NCI-H2171 treated with DMSO at 0.1 percent for 48 hours (cell line): ENCODE measurements around the gene ASTN1.

Experiments
- DNase-seq: peaks from one replicate; lab custom pipeline; 2025; lab: John Stamatoyannopoulos, UW

ASTN1 gene

DNA sequence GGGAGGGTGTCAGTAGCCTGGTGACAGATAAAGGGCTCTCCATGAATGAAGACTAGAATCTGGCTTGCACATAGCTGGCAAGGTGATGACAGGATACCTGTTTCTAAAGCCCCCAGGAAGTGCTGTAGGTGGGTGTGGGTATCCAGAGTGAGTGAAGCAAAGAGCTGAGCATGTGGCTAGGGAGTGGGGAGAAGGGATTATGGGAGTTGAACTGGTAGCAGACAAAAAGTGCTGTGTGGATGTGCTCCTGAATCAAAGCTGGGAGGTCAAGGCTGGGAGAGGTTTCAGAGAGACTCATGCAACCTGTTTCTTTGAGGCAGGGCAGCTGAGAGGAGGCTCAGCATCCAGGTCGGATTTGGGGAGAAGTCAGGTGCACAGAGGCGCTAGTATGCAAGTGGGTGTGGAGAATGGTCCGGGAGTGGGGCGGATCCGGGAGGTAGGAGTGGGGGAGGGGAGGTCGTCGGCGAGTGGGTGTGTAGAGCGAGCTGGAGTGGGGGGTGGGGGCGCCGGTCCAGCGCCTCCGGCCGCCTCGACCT is 600 bp downstream of the ASTN1 start:
- no peak for DNase-seq

DNA sequence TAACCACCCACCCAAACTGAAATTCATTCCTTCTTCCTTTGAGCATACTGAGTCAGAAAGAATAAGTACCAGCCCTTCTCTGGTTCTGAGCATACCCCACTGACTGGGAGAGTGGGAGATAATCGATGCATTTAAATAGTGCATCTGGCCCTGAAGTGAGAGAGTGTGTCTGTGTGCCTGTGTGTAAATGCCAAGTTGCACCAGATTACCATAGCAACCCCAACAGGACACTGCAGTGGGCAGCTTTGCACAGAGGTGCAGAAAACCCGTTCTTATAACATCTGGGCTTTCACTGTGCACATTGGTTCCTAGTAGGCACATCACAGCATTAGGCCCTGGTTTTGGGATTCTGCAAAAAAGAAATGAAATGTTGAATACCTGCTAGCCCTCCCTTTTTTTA is 2.3 kb downstream of the ASTN1 start:
- no peak for DNase-seq

DNA sequence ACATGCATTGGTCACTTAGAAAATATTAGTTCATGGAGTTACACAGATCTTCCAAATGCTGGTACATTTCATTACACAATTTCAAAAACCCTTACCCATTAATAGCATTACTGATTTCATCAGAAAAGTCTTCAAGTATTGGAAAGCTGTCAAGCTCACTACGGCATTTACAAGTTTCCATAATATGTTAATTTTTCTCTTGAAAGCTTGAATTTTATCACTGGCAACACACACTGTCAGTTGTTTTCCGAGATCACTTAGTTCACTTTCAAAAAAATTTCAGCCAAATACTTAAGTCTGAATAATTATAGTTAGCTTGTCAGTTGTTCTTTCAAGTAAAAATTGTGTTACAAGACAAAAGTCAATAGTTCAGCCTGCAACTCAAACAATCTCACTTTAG is 18.0 kb downstream of the ASTN1 start:
- no peak for DNase-seq

DNA sequence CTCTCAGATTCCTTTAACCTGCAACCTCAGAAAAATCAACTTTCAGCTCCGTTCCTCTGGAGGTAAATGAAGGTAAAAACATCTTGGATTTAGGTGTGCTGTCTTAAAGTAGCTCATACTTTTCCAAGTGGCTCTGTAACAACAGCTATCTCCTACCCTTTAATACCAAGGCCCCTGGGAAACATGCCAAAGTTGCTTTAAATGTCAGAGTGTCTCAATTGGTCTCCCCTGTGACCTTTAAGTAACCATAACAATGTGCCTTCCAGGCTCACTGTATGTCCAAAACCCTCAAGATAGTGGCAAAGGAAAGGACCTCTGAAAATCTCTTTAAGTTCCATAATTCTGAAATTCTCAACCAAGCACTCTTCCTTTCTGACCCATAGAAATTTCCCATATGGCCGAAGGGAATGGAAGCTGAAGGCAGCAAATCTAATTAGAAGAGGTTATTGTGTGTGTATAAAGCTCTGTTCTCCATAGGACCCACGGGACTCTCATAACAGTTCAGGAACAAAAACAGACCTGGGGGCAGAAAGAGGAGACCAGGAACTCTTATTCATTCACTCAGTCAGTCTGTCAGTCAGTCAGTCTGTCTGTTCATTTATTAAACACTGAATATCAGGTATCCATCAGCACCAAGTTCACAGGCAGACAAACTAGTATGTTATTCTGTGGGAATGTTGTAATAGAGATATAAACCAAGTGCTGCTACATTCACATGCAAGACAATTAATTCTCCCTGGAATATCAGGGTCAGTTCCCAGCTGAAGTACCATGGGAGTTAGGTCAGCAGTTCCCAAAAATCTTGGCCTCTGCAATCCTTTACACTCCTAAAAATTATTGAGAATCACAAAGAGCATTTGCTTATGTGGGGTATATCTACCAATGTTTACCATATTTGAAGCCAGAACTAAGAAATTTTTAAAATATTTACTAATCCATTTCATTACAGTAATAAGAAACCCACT is 19.1 kb downstream of the ASTN1 start:
- no peak for DNase-seq

DNA sequence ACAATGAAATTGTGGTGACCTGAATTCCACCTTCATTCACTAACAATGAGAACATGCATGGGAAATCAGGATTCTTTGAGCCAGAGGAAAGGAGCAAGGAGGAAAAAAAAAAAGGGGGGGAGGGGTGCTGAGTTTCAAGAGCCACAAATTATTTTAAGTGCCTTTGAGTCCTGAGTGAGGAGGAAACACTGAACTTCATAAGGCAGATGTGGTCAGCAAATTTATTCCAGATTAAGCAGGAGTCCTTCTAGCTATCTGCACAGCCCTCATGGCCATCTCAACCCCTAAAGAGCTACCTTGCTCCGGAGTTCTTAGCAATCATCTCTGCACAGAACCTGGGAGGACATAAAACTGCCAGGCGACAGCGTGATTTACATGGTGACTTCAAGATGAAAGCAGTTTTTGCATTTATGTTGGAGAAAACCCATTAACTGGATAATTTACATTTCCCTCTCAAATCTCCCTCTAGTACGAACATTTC is 21.7 kb downstream of the ASTN1 start:
- no peak for DNase-seq

DNA sequence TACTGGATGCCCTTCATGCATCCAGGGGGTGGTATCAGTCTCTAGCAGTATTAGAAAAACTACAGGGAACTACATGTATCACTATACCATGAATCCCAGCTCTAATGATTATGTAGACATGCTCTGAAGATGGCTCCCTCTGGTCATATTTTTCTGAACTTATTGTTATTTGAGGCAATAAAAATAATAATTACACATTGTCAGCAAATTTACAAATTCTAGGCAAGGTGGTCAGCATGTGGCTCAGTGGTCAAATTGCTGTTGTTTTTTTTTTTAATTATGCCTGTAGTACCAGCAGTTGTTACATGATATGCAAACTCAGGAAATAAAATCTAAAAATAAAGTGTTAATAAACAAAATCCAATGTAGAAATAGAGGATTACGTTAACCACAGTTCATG is 22.5 kb downstream of the ASTN1 start:
- DNase-seq: no peak

DNA sequence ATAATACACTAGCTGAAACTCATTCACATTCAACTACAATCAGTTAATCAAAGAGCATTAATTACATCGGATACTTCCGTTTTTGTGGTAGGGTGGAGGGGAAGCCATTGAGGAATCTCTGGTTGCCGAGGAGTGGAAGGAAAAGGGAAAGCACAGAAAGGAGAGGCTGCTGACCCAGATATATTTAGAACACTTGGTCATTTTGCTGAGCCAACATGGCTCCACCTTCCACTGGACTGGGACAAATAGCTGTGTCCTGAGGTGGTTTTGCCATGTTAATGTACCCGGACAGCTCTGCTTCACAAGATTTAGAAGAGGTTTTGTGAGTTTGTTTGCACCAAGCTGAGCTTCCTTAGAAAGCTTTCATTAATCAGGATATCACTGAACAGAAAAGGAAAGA is 26.2 kb downstream of the ASTN1 start:
- no peak for DNase-seq

DNA sequence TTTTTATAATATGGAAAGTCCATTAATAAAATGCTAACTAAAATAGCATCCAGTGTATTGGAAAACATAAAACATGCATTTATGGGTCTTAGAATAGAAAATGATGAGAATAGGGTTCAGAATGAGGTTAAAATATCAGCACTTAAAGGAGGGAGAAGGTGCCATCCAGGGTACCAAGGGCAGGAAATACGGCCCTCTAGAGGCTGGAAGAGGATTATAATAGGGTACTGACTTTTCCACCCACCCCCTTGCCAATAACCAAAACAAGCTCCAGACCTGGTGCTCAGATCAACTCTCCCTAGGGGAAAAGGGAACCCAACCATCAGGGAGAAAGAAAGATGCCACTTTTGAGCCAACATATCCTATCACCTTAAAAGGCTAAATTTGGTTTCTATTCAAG is 26.7 kb downstream of the ASTN1 start:
- DNase-seq: no peak

DNA sequence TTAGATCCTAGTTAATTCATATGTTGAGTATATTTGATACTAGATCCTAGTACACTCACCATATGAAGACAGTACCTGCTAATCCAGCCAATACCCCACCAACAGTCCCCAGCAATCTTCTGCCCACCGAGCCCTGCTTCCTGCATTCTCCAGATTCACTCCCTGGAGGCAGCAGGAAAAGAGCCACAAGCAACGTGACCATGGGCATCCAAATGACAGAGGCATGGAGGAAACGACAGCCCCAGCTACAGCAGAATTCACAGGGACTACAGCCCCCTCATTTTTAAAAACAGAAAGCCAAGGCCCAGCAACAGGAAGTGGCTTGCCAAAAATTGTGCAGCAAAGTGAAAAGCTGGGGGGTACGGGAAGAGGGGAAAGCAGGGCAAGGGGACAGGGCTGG is 29.3 kb downstream of the ASTN1 start:
- no peak for DNase-seq

DNA sequence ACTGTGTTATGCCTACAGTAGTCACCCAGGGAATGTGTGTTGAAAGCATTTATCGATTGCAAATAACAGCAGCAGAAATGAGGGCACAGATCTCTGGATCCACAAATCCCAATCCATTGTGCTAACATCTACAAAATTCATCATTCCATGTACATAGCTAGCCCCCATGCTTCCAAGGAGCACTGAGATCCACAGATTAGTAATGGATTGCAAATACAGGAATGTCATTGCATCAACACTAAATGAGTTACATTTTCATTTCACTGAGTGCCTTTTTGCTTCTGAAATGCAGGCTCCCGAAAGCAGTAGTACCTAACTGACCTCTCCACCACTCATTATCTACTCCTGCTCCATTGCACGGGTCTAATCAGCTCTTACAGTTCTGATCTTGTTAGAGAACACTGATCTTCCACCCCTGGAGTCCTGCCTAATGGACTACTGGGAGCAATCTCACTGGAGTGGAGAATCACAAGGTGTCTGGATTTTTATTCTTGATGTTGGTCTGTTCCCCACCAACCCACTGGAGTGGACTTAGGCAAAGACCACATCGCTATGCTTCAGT is 30.5 kb downstream of the ASTN1 start:
- DNase-seq: no peak

DNA sequence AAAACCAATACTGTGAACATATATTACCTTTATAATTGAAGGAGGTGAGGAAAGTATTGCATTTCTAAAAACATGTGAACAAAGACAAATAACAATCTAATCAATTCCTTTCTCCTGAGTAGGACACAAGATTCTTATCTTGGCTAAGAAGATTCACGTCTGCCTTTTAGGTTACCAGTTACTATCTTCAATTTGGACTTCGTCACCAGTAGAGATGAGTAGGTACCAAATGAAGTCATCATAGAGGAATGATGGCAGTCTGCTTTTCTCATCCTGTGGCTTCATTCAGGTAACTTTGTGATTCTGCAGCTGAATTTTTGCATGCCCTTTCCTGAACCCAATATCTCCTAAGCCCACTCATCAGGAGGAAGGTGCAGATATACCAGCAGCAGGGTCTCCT is 32.4 kb downstream of the ASTN1 start:
- DNase-seq: no peak

DNA sequence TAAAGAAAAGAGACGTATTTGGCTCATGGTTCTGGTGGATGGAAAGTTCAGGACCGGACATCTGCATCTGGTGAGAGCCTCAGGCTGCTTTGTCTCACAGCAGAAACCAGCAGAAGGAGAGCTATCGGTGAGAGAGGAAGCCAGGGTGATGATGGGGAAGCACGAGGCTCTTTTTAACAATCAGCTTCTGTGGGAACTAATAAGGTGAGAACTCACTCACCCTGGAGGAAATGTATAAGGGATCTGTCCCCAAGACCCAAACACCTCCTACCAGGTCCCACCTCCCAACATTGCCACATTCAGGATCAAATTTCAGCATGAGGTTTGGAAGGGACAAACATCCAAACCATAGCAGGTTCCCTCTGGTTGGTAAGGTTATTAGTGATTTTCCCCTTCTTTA is 32.8 kb downstream of the ASTN1 start:
- DNase-seq: no peak

DNA sequence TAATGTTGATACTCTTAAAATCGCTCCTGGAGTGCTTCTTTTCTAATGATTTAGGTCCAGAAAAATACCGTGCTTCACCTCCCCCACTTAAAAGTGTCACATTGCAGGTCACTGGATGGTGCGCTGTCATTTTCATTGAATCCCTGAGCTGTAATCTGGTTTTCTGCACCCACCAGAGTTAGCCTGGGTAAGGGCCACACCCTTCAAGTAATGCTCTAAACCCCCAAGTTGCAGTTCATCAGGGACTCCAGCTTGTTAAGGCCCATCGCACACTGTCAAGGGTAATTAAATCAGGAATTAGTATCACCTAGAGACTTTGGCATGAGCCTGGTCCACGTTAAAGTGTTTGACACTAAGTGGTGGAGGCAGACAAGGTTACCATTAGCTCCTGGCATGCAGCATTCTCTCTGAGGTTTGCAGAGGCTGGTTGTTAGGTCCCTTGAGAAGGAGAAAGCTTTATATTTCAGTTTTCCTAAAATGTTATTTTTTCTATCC is 34.0 kb downstream of the ASTN1 start:
- DNase-seq: no peak

DNA sequence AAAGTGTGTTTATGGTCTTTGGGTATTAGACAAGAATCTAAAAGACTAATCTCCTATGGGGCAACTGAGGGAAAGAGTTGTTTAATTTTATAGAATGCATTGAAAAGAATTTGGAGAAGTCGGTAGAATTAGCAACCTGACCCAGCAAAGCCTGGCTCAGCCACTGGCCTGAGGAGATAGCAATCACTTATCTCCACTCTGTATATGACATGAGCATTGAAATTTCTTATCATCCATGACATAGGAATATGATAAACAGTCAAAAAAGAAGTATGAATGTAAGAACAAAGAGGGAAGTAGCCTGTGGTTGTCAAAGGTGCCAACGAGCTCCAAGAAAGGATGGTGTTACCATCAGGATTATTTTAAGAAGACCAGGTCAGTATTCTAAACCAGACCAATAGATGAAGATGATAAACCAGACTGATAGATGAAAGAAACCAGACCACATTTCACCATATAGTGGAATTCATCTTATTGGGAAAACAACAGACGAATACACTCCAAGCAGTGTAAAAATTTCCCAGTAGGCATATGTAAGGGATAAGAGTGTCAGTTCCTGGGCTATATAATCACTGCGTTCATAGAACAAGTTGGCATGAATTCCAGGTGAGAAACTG is 35.7 kb downstream of the ASTN1 start:
- DNase-seq: no peak

DNA sequence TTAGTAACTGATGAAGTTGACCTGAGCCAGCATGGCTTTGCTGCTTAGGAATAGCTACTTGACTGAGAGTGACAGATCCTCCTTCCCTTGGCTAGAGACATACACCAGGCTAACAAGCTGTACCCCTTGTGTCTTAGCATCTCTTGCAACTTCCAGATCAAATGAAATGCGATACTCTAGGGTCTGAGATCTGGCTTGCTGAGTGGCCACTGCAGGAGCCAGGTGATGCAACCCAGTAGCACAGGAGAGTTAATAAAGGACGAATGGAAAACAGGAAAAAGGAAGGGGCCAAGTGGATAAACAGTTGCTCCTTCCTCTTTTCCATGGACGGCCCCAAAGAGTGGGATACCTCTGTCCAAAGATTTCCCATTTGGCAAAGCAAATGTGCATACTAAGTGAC is 38.2 kb downstream of the ASTN1 start:
- no peak for DNase-seq

DNA sequence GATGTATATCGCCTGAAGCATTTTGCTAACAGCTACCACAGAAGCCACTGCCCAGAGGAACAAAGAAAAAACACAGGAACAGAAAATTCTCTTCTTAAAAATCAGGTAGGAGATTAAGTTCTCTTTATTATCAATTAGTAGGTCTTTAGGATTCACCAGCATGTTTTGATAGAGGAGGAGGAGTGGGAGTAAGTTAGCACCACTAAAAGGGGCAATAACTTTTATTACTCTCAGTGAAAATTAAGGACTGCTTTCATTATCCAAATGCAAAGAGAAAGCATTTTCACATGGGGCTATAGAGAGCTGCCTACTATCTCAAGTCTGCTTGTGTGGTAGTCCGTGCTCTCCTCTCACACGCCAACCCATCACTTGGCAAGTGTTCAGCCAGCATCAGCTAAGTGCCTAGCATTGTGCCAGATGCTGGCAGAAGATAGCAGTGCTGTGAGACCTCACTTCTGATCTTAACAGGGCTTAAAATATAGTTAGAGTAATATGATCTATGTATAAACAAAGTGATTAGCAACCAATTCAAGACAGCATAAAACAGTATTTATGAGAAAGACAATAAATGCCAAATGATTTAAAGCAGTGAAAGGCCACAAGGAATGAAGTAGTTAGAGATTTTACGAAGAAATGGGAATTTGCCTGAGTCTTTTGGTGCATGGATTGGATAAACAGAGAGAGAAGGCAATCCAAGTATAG is 39.8 kb downstream of the ASTN1 start:
- DNase-seq: no peak

DNA sequence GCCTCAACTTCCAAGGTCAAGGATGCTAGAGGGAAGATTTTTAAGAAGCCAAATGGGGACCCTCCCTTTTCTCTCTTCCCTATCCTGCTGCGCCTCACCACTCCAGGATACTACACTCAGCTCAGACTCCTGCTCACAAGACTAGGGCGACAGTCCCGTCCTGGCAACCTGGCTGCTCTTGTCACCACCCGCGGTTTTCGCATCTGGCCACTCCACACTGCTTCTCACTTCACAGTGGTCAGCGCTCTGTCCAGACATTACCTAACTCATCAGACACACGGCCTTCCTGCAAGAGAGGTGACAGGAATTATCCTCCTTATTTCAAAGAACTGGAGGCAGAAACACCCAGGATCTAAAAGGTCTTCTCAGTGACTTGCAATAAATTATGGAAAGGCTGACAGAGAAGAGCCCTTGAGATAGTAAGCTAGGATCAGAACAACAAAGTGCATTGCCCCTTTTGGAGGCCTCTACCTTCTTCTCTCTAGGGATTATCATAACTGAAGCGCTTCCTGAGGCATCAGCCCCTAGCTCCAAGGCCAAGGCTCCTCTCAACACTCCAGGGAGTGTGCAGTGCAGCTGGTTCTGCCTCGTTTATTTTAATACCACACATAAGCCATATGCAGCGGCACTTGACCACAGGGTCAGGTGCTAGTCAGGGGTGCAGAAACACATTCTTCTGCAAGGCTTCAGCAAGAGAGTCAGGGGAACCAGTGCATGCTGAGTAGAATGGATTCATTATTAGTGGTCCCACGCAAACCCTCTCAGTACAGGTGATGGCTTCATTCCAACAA is 41.9 kb downstream of the ASTN1 start:
- DNase-seq: no peak

DNA sequence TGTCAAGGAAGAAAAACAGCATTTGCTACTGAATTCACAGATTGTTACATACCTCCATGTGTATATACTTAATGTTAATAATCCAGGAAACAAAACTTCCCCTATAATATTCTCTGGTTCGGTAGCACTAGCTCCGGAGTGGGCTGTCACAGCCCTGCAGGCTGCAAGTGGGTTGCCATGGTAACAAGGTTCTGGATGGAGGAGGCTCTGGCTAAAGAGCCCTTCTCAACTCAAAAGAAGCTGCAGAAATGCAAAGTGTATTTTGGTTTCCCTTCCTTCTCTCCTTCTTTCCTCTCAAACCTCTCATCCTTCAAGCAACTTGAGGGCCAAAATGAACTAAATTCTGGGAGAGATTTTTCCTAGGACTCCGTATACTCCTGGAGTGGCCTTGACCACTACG is 45.2 kb downstream of the ASTN1 start:
- no peak for DNase-seq

DNA sequence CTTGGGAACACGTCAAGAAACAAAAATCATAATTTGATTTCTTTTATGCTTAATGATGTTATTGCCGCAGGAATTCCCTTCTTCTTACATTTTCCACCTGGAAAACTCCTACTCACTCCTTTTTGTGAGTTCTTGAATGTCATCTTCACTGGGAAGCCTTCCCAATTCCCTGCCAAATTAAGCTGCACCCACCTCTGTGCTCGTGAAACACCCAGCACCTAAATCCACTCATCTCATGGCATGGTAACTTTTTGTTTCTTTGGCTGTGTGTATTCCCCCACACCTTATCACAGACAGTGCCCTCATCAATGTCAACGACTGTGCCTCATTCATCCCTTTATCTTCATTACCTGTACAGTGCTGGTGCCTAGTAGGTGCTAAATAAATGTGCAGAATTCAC is 45.6 kb downstream of the ASTN1 start:
- no peak for DNase-seq

DNA sequence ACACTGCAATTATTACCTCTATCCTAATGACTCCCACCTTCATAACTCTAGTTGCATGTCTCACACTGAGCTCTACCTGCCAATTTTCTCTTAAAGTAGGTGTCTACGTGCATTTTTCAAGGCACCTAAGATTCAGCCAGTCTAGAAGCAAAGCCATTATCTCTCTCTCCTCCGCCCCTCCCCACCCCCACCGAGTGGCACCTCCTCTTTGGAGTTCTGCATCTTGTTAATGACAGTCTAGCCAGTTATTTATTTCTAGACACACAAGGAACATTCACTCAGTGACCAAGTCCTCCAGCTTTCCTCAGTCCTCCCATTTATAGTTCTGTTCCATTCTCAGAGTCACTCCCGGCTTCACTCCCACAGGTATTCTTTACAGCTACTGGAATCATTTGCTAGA is 47.6 kb downstream of the ASTN1 start:
- DNase-seq: no peak
